Suppressor macrophage treated with lipopolysaccharide for 1 hour (primary cell): Measurements from ENCODE around the gene OXCT1.
A peak's percentile ranks its signal among the peaks of the same experiment; 100 is the strongest.
"Not testable (repeated sequence)": the region's sequence is repeated elsewhere in the genome, so short reads cannot be mapped to it uniquely, and the experiment has no call there.

Experiments
- DNase-seq, 3 donors: peaks; one replicate each; pipeline ENCODE4 v3.0.0-alpha.2; 2020 to 2022

The OXCT1 gene

DNA sequence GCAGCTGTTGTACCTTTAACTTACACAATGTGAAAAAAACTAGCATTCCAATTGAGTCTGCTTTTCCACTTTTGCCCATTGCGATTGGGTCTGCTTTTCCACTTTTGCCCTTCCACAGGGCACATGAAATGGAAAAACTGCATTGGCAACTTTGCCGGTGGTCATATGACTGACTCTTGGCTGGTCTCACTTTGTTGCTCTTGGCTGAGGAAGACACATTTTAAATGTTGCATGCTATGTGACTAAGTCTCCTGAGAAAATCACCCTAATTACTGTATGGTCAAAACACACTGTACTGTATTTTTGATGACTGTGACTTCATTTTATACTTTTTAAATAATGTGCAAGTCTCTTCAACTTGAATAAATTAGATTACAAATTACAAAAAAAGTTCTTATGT is 1.6 kb upstream of the OXCT1 start:
- DNase-seq = no peak

DNA sequence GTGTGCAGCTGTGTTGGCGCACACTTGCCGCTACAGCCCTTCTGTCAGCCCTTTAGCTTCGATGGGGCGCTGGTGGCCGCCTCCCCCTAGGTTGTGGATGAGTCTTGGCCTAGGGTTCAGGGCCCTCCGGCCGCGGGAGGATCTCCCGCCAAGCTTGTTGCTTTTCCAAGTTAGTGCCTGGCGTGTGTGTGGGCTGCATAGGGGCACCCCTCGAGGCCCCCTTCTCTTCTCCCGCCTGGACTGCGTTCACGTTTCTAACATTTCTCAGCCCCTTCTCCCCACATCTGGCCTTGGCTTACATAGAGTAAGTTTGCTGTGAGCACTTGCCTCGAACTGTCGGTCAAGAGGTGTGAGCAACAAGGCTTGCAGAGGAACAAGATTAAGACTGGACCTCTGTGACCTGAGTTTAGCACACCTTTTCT is 413 bp upstream of the OXCT1 start:
- no peak for DNase-seq

DNA sequence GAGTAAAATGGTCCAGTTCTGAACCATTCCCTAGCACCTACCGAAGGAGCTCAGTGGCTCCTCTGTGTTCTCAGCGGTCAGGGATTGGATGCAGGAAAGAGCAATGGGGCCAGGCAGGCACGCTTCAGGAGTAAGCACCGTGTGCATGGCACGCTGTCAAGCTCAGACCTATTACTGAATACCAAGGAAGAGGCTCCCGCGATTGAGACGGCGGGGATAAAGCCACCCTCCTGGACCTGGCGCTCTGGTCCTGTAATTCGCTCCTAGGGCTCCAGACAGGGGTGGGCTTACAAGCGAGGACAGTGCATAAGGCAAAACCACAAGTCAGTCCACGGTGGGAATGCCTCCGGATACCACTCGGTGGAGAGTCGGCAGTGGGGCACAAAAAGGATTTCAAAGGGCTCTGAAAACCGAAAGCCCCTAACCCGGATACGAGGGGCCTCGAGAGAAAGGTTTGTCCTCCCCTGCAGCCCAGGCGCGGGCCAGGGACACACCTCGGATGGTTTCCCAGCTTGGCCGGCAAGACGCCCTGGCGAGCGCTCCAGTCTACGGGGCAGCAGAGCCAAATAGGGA is 988 bp downstream of the OXCT1 start:
- DNase-seq = peak in 1 of 3 donors; percentile 3

DNA sequence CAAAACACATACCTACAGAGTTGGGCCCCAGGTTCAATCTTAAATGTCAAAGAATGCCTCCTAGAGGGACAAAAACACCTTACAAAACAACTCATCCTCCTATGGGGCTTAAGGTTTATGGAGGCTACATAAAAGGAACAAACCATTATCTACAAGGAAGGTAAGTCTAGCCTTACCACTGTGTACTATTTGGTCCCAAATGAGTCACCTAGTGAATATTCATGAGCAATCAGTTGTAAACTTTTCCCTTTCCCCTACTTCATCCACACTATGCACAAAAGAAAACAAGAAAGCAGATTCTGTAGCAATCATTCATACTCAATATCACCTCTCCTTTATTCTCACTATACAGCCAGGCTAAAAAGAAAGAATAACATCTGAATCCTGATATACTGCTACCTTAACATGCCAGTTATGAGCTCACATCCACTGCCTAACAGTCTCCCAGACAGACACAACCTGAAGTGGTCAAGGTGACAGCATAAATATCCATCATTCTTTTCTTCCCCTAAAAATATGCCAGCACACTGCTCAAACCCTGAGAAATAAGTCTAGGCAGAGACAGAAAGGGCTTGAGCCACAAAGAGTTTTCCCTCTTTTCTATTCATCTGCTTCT is 6.2 kb downstream of the OXCT1 start:
- DNase-seq = no peak

DNA sequence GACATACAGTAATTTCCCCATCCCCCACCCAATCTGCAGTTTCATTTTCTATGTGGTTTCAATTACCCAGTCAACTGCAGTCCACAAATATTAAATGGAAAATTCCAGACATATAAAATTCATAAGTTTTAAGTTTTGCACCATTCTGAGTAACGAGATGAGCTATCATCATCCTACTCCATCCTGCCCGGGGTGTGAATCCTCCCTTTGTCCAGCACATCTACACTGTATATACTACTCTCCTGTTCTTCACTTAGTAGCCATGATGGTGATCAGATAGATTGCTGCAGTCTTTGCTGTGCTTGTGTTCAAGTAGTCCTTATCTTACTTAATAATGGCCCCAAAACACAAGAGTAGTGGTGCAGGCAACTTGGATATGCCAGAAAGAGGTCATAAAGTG is 11.3 kb downstream of the OXCT1 start:
- no peak for DNase-seq

DNA sequence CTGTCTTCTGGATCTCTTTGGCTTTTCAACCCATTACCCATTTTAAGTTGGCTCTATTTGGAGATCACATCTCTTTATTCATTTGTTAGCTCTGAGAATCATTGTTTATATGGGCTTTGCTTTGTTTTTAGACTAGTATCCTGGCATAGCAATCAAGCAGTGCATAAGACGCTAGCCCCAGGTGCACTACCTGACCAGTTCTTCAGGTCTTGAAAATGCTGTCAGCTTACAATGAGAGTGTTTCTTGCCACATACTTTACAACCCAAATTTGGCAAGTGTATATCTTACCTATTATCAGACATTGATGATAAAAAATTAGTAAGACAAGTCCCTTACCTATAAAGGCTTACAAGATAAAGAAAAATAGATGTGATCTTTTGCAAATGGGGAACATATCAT is 12.2 kb downstream of the OXCT1 start:
- no peak for DNase-seq

DNA sequence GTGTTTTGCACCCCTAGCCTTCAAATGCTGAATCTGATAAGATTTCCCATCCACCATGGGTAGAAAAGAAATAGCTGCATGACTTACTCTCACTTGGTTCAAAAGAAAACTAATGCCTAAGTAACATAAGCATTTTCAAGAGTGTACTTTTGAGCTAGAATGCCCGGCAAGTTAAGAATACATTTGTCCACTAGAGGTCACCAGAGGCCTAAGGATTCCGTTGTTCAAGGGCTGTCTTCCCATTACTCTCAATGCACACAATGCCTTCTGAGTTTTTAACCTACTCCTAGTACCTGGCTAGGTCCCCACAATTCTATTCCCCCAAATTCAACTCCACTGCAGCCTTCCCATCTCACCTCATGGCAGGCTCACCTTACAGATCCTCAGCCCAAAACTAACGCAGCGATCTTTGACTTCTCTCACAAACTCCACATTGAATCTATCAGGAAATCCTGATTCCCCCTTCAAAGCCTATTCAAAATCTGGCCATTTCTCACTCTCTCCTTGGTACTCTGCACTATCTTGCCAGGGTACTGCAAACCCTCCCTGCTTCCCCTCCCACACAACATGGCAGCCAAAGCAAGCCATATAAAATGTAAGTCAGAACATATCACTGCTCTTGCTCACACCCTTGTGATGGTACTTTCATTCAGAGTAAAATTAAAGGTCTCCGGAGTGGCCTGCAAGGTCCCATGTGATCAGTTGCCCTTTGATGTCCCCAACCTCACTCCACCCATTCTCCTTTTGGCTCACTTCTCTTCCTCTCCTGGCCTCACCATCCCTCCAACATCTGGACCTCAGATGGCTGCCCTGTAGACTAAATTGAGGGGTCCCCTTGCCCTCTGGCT is 13.4 kb downstream of the OXCT1 start:
- DNase-seq = peak; percentile 77 to 90 (median 85)

DNA sequence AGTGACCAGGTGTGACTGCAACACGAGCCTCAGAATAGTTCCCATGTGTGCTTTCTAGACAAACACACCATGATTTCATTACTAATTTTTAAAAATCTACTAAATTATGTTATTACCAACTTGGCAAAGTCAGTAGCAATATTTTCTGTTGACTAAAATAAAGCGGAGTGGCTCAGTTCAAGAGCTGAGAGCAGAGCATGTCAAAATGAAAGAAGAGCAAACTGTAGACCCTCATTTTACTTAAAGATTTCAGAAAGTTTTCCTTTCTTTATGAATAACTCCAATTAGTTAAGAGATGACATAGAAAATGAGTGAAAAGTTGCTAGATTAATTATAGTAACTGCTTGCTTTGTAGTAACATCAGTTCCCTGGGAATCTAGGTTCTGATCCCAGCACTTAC is 17.9 kb downstream of the OXCT1 start:
- no peak for DNase-seq

DNA sequence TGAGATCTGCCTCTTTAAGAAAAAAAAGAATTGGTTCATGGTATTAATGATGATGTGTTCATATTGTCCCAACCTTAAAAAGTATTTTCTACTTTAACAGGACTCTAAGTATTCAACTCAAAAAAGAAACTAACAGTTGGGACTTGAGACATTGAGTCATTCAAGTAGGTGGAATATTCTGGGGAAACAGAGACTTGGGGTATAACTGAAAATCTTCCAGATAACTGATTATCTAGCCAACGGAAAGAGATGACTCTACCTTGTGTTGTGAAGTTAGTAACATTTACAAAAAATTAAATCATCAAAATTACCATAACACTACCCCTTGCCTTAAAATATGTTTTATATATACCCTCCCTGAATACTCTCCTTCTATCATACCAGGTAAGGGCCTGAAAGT is 19.1 kb downstream of the OXCT1 start:
- no peak for DNase-seq

DNA sequence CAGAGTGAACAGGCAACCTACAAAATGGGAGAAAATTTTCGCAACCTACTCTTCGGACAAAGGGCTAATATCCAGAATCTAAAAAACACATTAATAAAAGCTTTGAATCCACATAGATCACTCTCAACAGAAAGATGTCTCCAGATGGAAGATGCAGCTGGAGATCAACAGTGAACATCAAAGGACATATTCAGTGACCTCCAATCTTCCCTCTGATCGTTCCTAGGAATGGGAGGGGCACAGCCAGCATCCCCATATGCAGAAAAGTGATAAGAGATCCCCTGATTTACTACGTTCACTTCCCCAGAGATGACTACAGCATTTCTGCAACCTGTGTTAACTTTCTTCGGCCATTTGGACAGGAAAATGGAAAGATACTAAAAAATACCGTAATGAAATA is 21.2 kb downstream of the OXCT1 start:
- no peak for DNase-seq

DNA sequence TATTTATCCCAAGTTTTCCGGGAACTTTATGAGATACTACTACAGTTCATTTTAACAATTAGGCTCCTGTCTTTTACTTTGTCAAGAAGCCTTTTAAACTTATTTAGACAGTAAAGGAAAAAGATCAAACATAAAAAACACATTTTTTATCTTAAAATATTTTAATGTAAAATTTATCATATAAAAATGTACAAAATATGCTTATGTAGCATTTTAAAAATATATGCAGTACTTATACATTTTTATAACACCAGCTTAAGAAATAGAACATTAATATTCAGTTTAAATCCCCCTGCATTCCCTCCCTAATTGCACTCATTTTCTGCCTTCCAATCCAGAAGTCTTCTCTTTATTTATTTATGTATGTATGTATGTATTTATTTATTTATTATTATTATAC is 24.5 kb downstream of the OXCT1 start:
- not testable (repeated sequence) for DNase-seq

DNA sequence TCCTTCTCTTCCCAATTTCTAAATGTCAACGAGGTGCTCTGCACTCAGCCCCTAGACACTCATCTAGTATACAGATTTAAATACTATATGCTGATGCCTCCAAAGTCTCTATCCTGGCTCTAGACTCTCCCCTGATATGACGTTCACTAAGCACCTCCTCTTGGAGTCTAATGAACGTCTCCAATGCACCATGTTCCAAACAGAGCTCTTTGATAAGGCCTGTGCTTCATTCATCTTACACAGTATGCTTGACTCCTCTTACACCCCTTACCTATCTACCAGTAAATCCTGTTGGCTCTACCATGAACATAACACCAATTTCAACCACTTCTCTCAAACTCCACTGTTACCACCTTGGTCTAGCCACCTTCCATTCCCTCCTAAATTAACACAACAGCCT is 25.7 kb downstream of the OXCT1 start:
- DNase-seq = no peak

DNA sequence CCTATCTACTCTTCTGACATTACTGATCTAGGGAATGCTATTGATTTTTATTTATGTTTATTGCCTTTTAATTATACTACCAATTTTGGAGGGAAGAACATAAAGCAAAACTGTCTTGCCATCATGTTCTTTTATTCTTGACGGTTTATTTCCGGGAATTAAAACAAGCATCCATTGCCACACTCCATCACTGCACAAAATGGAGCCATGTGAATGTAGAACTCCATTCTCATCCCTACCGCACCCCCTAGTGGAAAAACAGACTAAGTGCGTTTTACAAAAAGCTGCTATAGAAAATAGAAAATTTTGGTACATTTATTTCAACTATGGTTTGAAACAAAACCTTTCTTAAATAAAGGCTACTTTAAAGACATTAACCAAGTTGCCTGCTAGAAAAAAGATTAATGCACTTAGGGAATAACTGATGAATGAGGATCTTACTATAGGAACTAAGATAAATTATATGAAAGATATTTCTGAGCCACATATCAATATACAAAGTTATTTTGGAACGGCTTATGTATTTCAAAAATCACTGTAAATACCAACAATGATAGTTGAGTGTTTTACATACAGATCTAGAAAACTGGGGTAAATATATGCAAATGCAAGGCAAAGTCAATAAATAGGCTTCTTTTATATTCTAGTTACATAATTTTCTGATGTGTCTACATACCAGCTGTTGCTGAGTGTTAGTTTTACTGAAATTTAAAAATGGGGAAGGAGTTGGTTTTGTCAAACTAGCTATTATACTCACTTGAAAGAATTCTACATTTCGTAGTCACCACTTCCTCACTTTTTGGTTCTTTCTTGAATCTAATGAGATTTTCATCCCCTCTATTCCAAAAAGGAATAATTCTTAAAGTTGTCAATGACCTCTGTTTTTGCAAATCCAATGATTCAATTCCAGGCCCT is 26.5 kb downstream of the OXCT1 start:
- DNase-seq = peak; percentile 64 to 72 (median 67)

DNA sequence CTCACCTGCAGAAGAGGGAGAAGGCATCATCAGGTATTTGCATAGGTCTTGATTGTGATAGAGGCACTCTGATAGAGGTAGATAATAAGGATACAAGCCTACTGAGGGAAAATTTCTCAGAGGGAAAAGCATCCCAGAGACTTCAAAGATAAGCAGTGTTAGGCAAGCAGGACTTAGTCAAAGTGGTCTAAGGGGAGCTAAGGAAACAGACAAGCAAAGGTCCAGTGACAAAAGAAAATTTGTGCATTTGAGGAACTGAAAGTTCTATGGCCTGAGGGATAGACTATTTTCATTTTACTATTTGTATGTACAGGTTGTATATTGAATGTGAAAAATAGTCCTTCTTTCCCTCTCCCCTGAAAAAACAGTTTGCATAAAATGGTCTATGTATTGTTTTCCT is 27.4 kb downstream of the OXCT1 start:
- DNase-seq = no peak

DNA sequence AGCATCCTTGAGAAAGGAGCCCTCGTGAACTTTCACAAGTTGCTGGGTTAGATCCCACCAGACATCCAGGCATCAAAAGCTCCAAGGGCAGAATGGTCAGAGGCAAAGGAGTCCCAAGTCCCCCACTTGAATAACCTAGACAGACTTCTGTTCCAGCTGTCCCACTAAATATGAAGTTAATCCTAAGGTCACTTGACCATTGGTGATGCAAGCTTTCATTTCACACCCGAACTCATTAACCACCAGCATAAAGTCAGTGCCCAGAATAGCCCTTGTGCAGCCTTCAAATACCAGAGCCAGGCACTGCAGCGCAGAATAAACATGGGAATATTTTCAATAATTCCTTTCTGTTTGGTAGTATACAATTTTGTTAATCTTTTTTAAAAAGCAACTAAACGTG is 28.9 kb downstream of the OXCT1 start:
- DNase-seq = no peak

DNA sequence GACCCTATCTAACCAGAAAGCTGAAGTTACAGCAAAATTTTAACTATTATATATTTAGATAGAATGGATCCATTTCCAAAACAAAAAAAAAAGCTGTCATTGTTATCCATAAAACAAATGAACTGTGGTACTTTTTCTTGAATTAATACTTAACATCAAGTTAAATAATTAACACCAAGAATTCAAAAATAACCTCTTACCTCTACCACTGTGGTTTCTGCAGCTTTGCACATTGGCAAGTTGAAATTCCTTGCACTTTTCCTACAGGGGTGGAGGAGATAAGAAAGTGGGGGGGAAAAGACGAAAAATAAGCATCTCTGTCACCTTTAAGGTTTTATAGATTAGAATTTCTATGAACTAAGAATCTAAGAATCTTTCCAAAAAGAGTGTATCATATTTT is 30.0 kb downstream of the OXCT1 start:
- no peak for DNase-seq

DNA sequence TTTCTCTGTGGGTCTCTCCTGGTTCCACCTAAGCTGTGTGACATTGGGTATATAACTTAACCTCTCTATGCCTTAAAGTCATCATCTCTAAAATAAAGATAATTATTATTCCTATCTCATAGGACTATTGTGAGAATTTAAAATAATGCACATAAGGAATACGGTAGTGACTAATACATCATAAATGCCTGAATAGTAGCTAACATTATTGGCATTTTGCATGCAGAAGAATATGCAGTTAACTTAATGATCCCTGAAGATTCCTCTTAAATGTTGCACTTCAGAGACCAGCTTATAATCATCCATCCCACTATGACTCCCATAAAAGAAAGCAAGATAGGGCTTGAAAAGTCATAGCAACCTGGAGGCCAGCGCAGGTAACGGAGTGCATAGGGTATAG is 32.4 kb downstream of the OXCT1 start:
- DNase-seq = no peak

DNA sequence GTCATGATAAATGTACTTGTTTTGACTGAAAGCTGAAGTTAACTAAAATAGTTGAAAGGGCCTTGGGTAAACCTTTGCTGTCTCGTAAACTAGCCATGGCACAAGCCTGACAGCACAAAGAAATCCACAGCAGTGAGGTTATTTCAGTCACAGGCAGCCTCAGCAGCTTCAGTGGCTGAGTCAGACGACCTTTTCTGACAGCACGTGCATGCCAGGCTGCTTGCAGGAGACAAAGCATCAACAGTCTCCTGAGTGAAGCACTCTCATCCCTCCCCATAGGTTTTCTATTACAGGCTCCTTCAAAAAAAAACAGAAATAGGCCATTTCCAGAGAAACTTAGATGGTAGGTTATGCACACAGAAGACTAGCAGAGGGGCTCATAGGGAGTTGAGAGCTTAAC is 34.6 kb downstream of the OXCT1 start:
- DNase-seq = no peak

DNA sequence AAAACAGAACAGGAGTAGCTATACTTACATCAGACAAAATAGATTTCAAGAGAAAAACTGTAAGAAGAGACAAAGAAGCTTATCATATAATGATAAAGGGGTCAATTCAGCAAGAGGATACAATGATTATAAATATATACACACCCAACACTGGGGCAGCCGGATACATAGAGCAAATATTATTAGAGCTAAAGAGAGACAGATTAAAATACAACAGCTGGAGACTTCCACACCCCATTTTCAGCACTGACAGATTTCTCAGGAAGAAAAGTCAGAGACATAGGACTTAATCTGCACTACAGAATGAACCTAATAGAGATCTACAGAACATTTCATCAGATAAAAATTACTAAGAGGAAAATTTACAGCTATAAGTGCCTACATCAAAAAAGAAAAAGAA is 35.7 kb downstream of the OXCT1 start:
- no peak for DNase-seq

DNA sequence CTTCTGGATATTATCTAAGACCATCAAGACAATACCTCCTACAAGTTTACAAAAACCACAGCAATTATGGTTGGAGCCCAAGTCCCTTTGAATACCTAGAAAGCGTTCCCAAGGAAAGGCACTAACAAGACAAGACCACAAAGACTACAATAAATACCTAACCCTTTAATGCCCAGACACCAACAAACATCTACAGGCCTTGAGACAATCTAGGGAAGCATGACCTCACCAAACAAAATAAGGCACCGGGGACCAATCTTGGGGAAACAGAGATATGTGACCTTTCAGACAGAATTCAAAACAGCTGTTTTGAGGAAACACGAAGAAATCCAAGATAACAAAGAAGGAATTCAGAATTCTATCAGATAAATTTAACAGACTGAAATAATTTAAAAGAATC is 37.8 kb downstream of the OXCT1 start:
- no peak for DNase-seq

DNA sequence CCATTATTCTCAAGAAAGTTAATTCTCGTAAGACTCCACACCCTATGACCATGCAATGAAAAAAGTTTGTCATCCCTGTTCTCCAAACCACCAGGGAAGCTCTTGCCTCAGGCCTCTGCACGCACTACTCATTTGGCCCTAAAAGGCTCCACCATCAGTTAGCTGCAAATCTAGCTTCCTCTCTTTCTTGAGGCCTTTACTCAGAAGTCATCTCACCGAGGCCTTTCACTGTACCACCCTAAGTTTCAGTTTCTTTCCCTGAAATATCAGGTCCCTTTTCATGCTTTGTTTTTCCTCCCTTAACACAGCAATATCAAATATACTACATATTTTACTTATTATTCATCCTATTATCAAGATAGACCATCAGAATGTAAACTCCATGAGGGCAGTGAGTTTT is 39.1 kb downstream of the OXCT1 start:
- no peak for DNase-seq

DNA sequence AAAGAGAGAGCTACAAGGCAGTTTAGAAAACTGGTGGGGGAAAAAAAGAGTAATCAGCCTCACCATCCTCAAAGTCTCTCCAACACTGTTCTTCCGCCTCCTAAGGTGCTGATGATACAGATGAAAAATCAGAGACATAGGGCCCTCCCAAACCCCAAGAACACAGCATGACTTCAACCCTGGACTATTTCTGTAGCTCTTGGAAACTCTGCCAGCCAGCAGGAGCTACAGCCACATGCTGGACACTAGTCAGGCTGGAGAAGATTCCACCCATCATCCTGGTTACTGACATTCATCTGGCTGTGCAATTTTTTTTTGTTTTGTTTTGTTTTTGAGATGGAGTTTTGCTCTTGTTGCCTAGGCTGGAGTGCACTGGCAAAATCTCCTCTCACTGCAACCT is 42.4 kb downstream of the OXCT1 start:
- DNase-seq = no peak

DNA sequence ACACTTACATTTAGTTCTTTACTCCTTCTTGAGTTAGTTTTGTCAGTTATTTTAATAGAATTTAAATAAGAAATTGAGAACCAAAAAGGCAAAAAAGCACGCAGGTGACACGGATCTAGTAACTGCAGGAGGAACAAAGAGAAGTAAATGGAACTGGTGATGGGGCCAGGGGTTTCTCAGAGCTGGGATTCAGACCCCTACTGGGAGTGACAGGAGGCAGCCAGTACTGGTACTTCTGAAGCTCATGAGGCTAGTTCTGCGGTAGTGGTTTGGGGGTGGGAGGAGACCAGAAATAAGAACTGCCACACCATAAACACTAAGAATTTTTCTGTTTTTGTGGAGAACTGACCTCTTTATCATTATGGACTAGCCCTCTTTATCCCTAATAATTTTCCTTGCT is 48.2 kb downstream of the OXCT1 start:
- no peak for DNase-seq
